Activated naive CD4-positive, alpha-beta T cell treated with anti-CD3 and anti-CD28 coated beads, Interleukin-2, amount 50 U/mL, for 16 hours (primary cell): ENCODE data around the gene TARS2.

Experiments used
- DNase-seq: peaks from one replicate; pipeline ENCODE4 v3.0.0-alpha.2; 2020

The TARS2 gene

DNA sequence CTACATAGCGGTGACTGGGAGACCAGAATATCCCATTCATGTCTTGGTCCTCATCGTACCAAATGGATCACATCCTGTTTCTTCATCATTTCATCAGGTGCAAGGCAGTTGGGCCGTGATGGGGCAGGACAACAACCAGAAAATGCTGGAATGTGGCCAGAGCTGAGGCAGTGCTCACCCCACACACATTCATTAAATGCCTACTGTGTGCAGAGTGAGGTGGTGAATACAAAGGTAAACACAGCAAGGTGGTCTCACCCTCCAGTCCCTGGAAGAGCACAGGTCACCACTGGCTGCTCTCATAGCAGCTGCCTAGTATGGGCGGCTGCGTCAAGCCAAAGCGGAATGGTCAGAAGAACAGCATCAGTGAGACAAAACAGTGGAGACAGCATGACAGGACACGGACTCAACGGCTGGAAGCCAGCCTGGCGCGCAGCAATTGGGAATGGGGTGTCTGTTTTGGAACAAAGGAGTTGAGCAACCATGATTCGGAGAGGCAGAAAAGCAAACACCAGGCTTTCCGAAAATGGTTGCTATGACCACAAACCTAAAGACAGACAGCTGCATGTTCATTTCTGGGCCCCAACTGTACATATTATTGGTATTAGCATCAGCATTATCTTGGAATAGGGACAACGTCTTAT lies 56.4 kb downstream of the TARS2 start:
- DNase-seq, result no peak

- no peak for DNase-seq
These were observed 57.0 kb downstream of the TARS2 start for GRCh38 chr1:150544204-150544603.

- no peak for DNase-seq
These were observed 58.3 kb downstream of the TARS2 start for GRCh38 chr1:150545486-150546032.

DNA sequence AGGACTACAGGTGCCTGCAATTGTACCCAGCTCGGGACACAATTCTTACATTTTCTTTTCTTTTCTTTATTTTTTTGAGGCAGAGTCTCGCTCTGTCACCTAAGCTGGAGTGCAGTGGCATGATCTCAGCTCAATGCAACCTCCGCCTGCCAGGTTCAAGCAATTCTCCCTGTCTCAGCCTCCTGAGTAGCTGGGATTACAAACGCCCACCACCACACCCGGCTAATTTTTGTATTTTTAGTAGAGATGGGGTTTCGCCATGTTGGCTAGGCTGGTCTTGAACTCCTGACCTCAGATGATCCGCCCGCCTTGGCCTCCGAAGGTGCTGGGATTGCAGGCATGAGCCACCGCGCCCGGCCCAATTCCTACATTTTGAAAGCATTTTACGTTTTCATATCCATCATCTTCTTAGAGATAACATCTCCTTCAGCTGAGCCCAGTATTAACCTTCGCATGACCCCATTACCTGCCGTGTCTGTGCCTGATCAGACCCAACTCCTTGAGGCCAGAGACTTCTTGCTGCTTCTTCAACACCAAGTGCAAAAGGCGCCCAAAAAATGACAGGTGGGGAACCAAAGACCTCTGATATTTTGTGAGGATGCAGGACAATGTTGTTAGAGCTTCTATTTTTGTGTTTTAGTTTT lies 59.2 kb downstream of the TARS2 start:
- DNase-seq, result no peak

DNA sequence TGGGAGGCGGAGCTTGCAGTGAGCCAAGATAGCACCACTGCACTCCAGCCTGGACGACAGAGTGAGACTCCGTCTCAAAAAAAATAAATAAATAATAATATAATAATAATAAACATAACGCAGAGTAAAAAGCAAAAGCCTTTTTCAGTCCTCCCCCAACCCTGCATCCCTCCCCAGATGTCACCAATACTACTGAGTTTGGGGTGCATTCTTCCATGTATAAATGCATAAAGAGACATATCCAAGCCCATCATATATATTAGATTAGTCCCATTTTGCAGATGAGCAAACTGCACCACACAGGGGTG lies 61.1 kb downstream of the TARS2 start:
- DNase-seq, result no peak

- peak; percentile 48 for DNase-seq
These were observed 61.6 kb downstream of the TARS2 start, which contains the start of gene ADAMTSL4 for GRCh38 chr1:150548632-150549495. Gene ADAMTSL4 (plus strand): TSS chr1:150549408. CDS start chr1:150552289, 2,881 bp downstream.

GRCh38 chr1:150549496-150550221 lies 62.4 kb downstream of the TARS2 start:
- DNase-seq, result no peak

- DNase-seq, result no peak
These were observed 63.2 kb downstream of the TARS2 start for GRCh38 chr1:150550222-150551050.

GRCh38 chr1:150551051-150551783 lies 64.0 kb downstream of the TARS2 start:
- DNase-seq, result no peak

- DNase-seq, result no peak
These were observed 64.5 kb downstream of the TARS2 start for GRCh38 chr1:150551784-150552127.

DNA sequence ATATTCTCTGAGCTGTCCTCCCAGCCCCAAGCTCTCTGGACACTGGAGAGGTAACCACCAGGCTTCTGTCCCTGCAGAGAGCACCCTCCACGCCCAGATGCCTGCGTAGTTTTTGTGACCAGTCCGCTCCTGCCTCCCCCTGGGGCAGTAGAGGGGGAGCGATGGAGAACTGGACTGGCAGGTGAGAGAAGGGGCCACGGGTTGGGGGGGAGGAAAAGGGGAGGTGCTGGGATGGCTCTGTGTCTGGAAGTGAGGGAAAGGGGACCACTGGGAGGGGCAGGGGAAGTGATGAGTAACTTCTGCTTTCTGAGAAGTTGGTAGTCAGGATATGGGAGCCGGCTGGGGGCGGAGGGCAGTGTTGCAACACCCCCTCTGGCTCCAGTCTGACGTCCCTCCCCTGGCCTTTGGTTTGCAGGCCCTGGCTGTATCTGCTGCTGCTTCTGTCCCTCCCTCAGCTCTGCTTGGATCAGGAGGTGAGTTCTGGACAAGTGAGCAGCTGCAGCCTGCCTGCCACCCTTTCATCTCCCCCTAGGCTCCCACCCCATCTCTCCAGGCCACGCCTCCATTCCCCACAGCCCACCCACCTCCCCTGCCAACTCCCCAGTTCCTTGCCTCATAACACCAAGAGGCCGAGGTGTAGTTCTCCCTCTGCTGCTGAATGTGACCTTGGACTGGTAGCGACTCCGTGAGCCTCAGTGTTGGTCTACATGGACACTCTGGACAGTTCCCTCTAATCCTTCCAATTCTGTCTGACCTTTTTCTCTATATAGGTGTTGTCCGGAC lies 65.1 kb downstream of the TARS2 start:
- DNase-seq, result no peak

DNA sequence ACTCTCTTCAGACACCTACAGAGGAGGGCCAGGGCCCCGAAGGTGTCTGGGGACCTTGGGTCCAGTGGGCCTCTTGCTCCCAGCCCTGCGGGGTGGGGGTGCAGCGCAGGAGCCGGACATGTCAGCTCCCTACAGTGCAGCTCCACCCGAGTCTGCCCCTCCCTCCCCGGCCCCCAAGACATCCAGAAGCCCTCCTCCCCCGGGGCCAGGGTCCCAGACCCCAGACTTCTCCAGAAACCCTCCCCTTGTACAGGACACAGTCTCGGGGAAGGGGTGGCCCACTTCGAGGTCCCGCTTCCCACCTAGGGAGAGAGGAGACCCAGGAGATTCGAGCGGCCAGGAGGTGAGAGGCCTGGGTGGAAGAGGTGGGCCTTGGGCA lies 65.7 kb downstream of the TARS2 start:
- no peak for DNase-seq

DNA sequence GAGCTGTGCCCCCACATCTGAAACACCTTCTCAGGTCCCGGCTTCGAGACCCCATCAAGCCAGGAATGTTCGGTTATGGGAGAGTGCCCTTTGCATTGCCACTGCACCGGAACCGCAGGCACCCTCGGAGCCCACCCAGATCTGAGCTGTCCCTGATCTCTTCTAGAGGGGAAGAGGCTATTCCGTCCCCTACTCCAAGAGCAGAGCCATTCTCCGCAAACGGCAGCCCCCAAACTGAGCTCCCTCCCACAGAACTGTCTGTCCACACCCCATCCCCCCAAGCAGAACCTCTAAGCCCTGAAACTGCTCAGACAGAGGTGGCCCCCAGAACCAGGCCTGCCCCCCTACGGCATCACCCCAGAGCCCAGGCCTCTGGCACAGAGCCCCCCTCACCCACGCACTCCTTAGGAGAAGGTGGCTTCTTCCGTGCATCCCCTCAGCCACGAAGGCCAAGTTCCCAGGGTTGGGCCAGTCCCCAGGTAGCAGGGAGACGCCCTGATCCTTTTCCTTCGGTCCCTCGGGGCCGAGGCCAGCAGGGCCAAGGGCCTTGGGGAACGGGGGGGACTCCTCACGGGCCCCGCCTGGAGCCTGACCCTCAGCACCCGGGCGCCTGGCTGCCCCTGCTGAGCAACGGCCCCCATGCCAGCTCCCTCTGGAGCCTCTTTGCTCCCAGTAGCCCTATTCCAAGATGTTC lies 66.3 kb downstream of the TARS2 start:
- no peak for DNase-seq

DNA sequence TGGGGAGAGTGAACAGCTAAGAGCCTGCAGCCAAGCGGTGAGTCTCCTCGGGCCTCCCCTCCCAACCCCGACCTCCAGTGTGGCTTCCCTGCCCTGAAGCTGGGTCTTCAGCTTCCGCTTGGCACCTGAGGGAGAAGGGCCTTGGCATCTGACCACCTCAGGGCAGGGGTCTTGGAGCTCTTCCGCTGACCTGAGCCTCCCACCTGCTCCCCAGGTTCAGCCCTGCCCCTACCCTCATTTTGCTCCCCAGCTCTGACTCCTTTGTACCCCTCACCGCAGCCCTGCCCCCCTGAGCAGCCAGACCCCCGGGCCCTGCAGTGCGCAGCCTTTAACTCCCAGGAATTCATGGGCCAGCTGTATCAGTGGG lies 66.8 kb downstream of the TARS2 start:
- DNase-seq, result no peak

- DNase-seq, result no peak
These were observed 68.2 kb downstream of the TARS2 start for GRCh38 chr1:150555198-150555970.

- no peak for DNase-seq
These were observed 69.0 kb downstream of the TARS2 start for GRCh38 chr1:150555971-150556865.

DNA sequence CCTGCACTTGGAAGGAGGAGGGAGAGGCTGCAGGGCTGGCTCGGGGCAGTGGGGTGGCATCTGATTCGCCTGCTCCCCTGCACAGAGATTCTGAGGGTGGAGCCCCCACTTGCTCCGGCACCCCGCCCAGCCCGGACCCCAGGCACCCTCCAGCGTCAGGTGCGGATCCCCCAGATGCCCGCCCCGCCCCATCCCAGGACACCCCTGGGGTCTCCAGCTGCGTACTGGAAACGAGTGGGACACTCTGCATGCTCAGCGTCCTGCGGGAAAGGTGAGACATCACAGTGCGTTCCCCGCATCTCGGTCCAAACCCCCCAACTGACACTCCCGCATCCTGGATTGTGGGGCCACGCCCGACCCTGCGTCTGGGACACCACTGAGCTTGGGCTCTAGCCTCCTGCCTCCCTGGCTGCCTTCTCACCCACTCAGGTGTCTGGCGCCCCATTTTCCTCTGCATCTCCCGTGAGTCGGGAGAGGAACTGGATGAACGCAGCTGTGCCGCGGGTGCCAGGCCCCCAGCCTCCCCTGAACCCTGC lies 69.9 kb downstream of the TARS2 start:
- DNase-seq, result no peak
